Activated CD4-positive, alpha-beta T cell treated with anti-CD3 and anti-CD28 coated beads, Interleukin-2, Interleukin-4, amounts not matched to agents 100 ng/mL and 50 ng/mL, durations not matched to agents 16 hours and 8 hours (primary cell): Measurements from ENCODE around the gene ITSN2.
"Not testable (repeated sequence)": the region's sequence is repeated elsewhere in the genome, so short reads cannot be mapped to it uniquely, and the experiment has no call there.

ENCODE experiments used
- DNase-seq: peaks from one replicate; pipeline ENCODE4 v3.0.0-alpha.2; 2020; ENCODE audit warnings: low spot score

The ITSN2 gene

GRCh38 chr2:24360050-24360962 lies at the start of gene ITSN2:
Gene ITSN2 (minus strand): TSS chr2:24360536. CDS start chr2:24328082, 32,454 bp downstream.
- peak; percentile 84 for DNase-seq

DNA sequence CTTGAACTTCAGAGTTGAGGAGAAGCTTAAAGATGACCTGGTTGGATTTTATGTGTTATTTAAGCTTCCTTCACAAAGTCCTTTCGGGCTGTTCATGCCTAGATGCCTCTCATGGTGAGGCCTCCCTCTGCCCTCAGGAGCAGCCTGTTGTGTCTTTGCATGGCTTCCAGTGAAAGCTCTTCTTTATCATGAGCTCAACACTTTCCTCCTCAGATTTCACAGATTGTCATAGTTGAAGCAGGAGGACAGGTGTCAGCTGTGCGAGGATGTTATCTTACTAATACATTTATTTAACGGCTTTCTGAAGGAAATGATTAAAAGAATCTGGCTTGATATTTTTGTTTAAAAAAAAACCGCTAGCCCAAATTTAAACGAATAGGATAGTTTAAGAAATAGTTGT lies 48.8 kb upstream of the ITSN2 start:
- DNase-seq = no peak

DNA sequence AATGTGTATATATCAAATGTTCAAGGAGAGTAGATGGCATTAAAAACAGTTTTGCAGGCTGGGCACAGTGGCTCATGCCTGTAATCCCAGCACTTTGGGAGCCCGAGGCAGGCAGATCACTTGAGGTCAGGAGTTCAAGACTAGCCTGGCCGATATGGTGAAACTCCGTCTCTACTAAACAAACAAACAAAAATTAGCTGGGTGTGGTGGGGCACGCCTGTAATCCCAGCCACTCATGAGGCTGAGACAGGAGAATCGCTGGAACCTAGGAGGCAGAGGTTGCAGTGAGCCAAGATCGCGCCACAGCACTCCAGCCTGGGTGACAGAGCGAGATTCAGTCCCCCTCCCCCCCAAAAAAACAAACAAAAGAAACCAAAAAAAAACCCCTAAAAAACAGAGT lies 48.4 kb upstream of the ITSN2 start:
- not testable (repeated sequence) for DNase-seq

GRCh38 chr2:24404491-24404921 lies 44.2 kb upstream of the ITSN2 start:
- no peak for DNase-seq

- DNase-seq = no peak
Measured at GRCh38 chr2:24403832-24404212, 43.5 kb upstream of the ITSN2 start.

DNA sequence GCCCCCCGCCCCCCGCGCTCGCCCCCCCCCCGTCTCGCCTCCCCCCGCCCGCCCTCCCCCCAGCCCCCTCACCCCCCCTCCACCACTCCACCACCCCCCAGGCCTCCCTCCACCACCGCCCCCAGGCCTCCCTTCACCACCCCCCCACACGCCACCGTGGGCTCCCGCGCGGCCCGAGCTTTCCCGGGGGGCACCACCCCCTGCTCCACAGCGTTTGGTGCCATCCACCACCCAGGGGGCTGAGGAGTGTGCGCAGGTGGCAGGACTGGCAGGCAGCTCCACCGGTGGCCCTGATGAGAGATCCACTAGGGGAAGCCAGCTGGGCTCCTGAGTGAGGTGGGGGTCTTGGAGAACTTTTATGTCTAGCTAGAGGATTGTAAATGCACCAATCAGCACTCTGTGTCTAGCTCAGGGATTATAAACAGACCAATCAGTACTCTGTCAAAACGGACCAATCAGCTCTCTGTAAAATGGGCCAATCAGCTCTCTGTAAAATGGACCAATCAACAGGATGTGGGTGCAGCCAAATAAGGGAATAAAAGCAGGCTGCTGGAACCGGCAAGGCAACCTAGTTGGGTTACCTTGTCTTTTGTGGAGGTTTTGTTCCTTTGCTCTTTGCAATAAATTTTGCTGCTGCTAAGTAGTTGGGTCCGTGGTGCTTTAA lies 43.0 kb upstream of the ITSN2 start:
- DNase-seq = no peak

GRCh38 chr2:24402242-24403097 lies 42.1 kb upstream of the ITSN2 start:
- DNase-seq = no peak

DNA sequence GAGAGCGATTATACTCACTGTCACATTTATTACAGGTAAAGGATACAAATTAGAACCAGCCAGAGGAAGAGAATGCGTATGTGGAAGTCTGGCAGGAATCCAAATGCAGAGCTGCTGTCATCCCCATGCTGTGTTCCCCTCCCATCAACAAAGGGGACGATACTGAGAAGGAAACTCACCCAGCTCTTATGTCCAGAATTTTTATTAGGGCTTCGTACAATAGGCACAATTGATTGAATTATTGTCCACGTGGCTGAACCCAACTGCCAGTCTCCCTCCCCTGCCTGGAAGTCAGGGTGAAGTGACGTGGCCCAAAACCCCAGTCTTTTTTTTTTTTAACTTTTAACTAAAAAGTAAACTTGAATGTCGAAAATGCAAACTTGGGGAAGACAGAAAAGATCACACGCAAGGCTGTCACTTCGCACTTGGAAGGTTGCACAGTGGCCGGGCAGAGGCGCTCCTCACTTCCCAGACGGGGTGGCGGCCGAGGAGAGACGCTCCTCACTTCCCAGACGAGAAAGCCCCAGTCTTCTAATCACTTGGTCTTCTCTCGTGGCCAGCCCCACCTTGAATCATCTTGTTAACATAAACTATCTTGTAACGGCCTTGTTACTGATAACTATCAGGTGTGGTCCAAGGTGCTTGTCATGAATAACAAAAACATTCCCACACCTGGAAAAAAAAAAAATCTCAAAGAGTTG lies 40.0 kb upstream of the ITSN2 start:
- no peak for DNase-seq

GRCh38 chr2:24399434-24400206 lies 39.3 kb upstream of the ITSN2 start:
- no peak for DNase-seq

- no peak for DNase-seq
Measured at GRCh38 chr2:24394998-24395397, 34.7 kb upstream of the ITSN2 start.

GRCh38 chr2:24392542-24393059 lies 32.3 kb upstream of the ITSN2 start:
- no peak for DNase-seq

DNA sequence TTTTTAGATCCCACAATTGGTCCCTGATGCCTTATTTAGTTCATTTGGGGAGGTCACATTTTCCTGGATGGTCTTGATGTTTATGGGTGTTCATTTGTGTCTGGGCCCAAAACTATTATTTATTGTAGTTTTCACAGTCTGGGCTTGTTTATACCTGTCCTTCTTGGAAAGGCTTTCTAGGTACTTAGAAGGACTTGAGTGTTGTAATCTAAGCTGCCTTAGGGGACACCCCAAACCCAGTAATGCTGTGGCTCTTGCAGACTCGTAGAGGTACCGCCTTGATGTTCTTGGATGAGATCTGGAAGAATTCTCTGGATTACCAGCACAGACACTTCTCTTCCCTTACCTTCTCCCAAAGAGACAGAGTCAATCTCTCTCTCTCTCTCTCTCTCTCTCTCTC lies 25.0 kb upstream of the ITSN2 start:
- DNase-seq = no peak

GRCh38 chr2:24382363-24383073 lies 22.2 kb upstream of the ITSN2 start:
- peak; percentile 61 for DNase-seq

DNA sequence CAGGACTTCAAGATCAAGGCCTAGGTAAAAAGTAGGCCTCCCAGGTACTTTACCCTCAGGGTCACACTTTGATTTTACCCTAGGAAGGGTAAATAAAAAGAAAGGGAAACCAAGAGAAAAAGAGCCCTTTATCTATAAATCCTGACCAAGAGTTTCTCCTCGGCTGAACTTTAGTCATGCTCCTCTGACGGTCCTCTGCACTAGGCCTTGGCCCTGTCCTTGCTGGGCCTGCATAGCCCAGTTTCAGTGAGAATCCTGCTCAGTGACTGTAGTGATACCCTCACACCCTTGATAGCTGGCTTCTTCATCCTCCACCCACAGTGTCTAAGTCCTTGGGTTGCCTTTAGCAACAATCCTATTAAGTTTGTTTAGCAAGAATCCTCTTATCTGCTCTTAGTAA lies 20.5 kb upstream of the ITSN2 start:
- no peak for DNase-seq

GRCh38 chr2:24375349-24376087 lies 15.2 kb upstream of the ITSN2 start:
- no peak for DNase-seq

GRCh38 chr2:24374301-24374700 lies 14.0 kb upstream of the ITSN2 start:
- no peak for DNase-seq

- DNase-seq = no peak
Measured at GRCh38 chr2:24372033-24372432, 11.7 kb upstream of the ITSN2 start.

- no peak for DNase-seq
Measured at GRCh38 chr2:24365826-24366225, 5.5 kb upstream of the ITSN2 start.

DNA sequence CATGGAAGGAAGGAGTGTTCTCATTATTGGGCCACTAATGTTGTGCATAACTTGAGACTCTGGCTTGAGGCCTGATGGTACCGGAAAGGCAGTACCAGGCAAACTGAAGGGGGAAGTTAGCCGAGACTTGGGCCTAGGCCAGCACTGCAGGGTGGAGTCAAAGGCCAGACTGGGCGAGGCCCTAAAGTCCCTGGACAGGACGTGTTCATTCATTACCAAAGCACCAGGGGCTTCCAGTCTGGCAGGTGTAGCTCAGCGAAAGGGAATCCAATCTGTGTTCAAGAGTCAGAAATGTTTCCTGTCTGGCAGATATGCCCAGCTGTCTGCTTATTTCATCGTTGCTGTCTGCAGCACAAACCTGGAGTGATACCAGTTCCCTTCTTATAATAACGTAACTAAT lies 4.7 kb upstream of the ITSN2 start:
- DNase-seq = no peak
